Caco-2 (cell line): ENCODE data around the gene SH3TC2. TPM values are rescaled to one million over a fixed set of nuclear protein-coding genes. Genes with fewer than 3 reads are reported as not detected.

Source experiments
- BruUV-seq: library from RNA; stranded (reverse); fragments of 400-500 nt; replicated peaks from 2 replicates; lab custom pipeline; 2021; lab: Mats Ljungman, UMichigan
- CTCF ChIA-PET: fragments of 300-600 bp; sonication (Branson Sonifier 250); formaldehyde crosslinking; loops from one replicate; lab custom pipeline; 2022; ENCODE audit warnings: antibody characterized with exemption; lab: Charles Lee
- POLR2A ChIA-PET: fragments of 300-600 bp; sonication (Branson Sonifier 250); formaldehyde crosslinking; loops from one replicate; lab custom pipeline; 2022; ENCODE audit warnings: antibody characterized with exemption; lab: Charles Lee
- DNase-seq, 2 experiments: peaks; one replicate each; pipeline versions ENCODE4 v3.0.0 to v3.0.0-alpha.2; 2020 to 2022
- H3K27me3 ChIP-seq: replicated peaks from 2 replicates; pipeline ENCODE4 v1.6.0; 2011; ENCODE audit warnings: low read length; ENCODE audit not compliant: control insufficient read depth, insufficient read depth
- H3K36me3 ChIP-seq: 2 replicates; pipeline ENCODE4 v1.5.1; 2011; ENCODE audit warnings: low read length; ENCODE audit not compliant: control insufficient read depth, insufficient read depth
- H3K4me1 ChIP-seq: fragments of 250-450 bp; sonication (Bioruptor Pico); 2 replicates; pipeline ENCODE4 v1.5.1; 2020; ENCODE audit warnings: mild to moderate bottlenecking
- H3K4me3 ChIP-seq: 2 replicates; pipeline ENCODE4 v1.5.1; 2011; ENCODE audit warnings: low read depth, mild to moderate bottlenecking, control low read depth, low read length
- H3K9me3 ChIP-seq: fragments of 250-450 bp; sonication (Bioruptor Pico); 2 replicates; pipeline ENCODE4 v1.5.1; 2020; ENCODE audit warnings: mild to moderate bottlenecking, moderate library complexity
- H3K27ac Mint-ChIP-seq: one replicate; pipeline ENCODE4 v1.8.0; 2022; ENCODE audit warnings: mixed read lengths; ENCODE audit not compliant: unreplicated experiment
- H3K27me3 Mint-ChIP-seq: one replicate; pipeline ENCODE4 v1.8.0; 2022; ENCODE audit warnings: mixed read lengths; ENCODE audit not compliant: insufficient read depth, unreplicated experiment
- H3K36me3 Mint-ChIP-seq: one replicate; pipeline ENCODE4 v1.8.0; 2022; ENCODE audit warnings: mild to moderate bottlenecking, mixed read lengths; ENCODE audit not compliant: insufficient read depth, unreplicated experiment
- H3K4me1 Mint-ChIP-seq: one replicate; pipeline ENCODE4 v1.8.0; 2022; ENCODE audit warnings: low read depth, mixed read lengths; ENCODE audit not compliant: unreplicated experiment
- H3K4me3 Mint-ChIP-seq: one replicate; pipeline ENCODE4 v1.8.0; 2022; ENCODE audit warnings: mild to moderate bottlenecking, moderate library complexity, mixed read lengths; ENCODE audit not compliant: unreplicated experiment
- H3K9me3 Mint-ChIP-seq: one replicate; pipeline ENCODE4 v1.8.0; 2022; ENCODE audit warnings: mixed read lengths; ENCODE audit not compliant: unreplicated experiment
- CTCF ChIP-seq, 2 experiments: fragments of 200-600 bp in 1 of 2; IDR thresholded peaks; 1 replicate in 1 of 2; 2 replicates in 1 of 2; pipeline versions ENCODE4 v1.5.1 to v1.8.0; 2011 to 2022; ENCODE audit warnings: antibody characterized with exemption in 1 of 2, control low read depth in 1 of 2, inconsistent platforms in 1 of 2, low read depth in 1 of 2, low read length in 1 of 2, mild to moderate bottlenecking in 1 of 2, moderate library complexity in 1 of 2; ENCODE audit not compliant: insufficient read depth in 1 of 2, severe bottlenecking in 1 of 2, unreplicated experiment in 1 of 2
- intact Hi-C: fragments of 100-400 bp; cut with micrococcal nuclease; formaldehyde crosslinking; loops from one replicate; pipeline ENCODE4 v1.10.0; 2022; ENCODE audit not compliant: unreplicated experiment
- total RNA-seq: library from RNA; stranded (reverse); gene quantifications from 2 replicates; pipeline ENCODE4 v1.2.3, GENCODE V29; 2022

SH3TC2 gene
- total RNA-seq, 1 experiment from 2014 or later: 5.8 TPM

DNA sequence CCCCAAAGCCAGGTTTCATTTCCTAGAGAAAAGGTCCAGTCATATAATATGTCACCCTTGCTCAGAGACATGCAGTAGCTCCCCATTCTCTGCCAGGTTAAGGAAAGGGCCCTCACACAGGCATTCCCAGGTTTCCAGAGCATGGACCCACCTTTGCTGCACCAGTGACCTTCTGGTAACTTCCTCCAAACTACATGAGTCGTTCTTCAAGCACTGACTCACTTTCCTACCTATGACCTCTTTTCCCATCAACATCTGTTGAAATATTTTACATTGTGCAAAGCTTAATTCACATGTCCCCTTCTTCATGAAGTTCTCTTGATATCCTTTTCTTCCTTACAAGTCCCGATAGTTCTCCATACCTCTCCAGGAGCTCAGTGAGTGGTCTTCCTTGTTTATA lies 25.9 kb downstream of the SH3TC2 start:
- H3K4me1 Mint-ChIP-seq: no peaks in the 10 kb centered on the region
- H3K27ac Mint-ChIP-seq: no peak overlapping the region
- no peaks in the 10 kb centered on the region for H3K36me3 Mint-ChIP-seq
- no peak for DNase-seq
- Histone ChIP-seq H3K4me3 (no peak overlapping the region), H3K4me1 (no peaks in the 10 kb centered on the region), H3K36me3 (no peaks in the 10 kb centered on the region), H3K27me3 (no peaks in the 10 kb centered on the region), H3K9me3 (no peaks in the 10 kb centered on the region)
- CTCF ChIA-PET: interaction anchor here (0.6 to 2.8 kb wide), 3 partner anchors 86 to 553 kb away, joined by 3 to 24 read pairs (median 4); no protein-coding TSS in a partner anchor
- intact Hi-C loops: no loop called here
- no peak for TF ChIP-seq CTCF (IDR thresholded peaks at IDR 0.05; ENCODE audit: insufficient read depth in 1 of 2, low read depth in 1 of 2, low read length in 1 of 2, severe bottlenecking in 1 of 2, unreplicated experiment in 1 of 2)
- no TSS peak for BruUV-seq
- POLR2A ChIA-PET: no interaction called here
- no peaks in the 10 kb centered on the region for H3K9me3 Mint-ChIP-seq
- H3K27me3 Mint-ChIP-seq: peaks cover 3% of the 10 kb centered on the region
- H3K4me3 Mint-ChIP-seq: no peak overlapping the region

DNA sequence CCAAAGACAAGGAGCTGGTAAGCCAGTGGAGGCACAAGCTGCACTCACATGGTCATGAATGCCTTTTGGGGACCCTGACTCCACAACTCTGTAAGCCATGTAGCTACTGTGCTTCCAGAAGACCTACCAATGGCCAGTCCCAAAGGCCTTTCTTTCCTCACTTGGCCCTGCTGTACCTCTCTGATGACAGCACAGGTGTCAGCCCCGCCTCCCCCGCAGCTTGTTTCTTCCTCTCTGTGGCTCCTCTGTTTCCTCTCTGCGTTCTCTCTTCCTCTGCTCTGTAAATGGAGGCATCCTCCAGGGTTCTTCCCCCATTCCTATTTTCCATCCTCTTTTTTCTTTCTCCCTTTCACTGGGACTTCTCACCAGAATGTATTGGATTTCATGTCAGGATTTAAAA lies 26.7 kb downstream of the SH3TC2 start:
- H3K27ac Mint-ChIP-seq: no peak overlapping the region
- POLR2A ChIA-PET: no interaction called here
- CTCF ChIA-PET: interaction anchor here (0.6 to 2.8 kb wide), 7 partner anchors 39 to 393 kb away, joined by 3 to 32 read pairs (median 11); no protein-coding TSS in a partner anchor
- H3K4me1 Mint-ChIP-seq: no peaks in the 10 kb centered on the region
- intact Hi-C loops: no loop called here
- Histone ChIP-seq H3K27me3 (no peaks in the 10 kb centered on the region), H3K4me3 (no peak overlapping the region), H3K36me3 (no peaks in the 10 kb centered on the region), H3K9me3 (no peaks in the 10 kb centered on the region), H3K4me1 (no peaks in the 10 kb centered on the region)
- no peak overlapping the region for H3K4me3 Mint-ChIP-seq
- no TSS peak for BruUV-seq
- H3K36me3 Mint-ChIP-seq: no peaks in the 10 kb centered on the region
- no peak for TF ChIP-seq CTCF (IDR thresholded peaks at IDR 0.05; ENCODE audit: insufficient read depth in 1 of 2, low read depth in 1 of 2, low read length in 1 of 2, severe bottlenecking in 1 of 2, unreplicated experiment in 1 of 2)
- DNase-seq: no peak
- H3K27me3 Mint-ChIP-seq: peaks cover 3% of the 10 kb centered on the region
- no peaks in the 10 kb centered on the region for H3K9me3 Mint-ChIP-seq

DNA sequence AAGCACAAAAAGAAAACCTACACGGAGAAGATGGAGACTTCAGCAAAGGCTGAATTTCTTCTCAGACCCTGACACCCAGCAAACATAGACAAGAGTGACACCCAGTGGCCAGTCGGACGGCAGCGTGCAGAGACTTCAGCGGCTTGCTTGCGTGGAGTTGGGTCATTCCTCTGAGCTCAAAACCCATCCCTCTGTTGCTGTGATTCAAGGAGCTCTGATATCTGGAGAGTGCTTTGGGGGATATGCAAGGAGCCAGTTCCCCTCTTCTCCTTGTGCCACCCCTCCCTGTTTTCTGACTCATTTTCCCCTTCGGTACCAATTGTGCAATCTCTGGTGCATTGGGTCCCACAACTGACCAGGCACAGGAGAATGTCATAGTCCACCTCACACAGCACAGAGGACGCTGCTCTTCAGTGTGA lies 27.5 kb downstream of the SH3TC2 start:
- intact Hi-C loops: loop anchor here (1.0 to 2.0 kb wide), 7 partner anchors 33 to 302 kb away; no protein-coding TSS in a partner anchor
- no peaks in the 10 kb centered on the region for H3K4me1 Mint-ChIP-seq
- TF ChIP-seq CTCF (IDR thresholded peaks at IDR 0.05; ENCODE audit: insufficient read depth in 1 of 2, low read depth in 1 of 2, low read length in 1 of 2, severe bottlenecking in 1 of 2, unreplicated experiment in 1 of 2): peak; percentile 75 to 94
- POLR2A ChIA-PET: no interaction called here
- no peaks in the 10 kb centered on the region for H3K4me1 ChIP-seq
- peak; percentile 70 to 82 for DNase-seq
- no peak overlapping the region for H3K4me3 ChIP-seq
- H3K36me3 ChIP-seq: no peaks in the 10 kb centered on the region
- no peak overlapping the region for H3K27ac Mint-ChIP-seq
- H3K9me3 ChIP-seq: no peaks in the 10 kb centered on the region
- no peaks in the 10 kb centered on the region for H3K9me3 Mint-ChIP-seq
- CTCF ChIA-PET: interaction anchor here (0.6 to 2.8 kb wide), 14 partner anchors 16 to 1022 kb away, joined by 3 to 32 read pairs (median 6); partner anchors contain the start of gene SH3TC2
- H3K27me3 ChIP-seq: no peaks in the 10 kb centered on the region
- no peak overlapping the region for H3K4me3 Mint-ChIP-seq
- H3K36me3 Mint-ChIP-seq: no peaks in the 10 kb centered on the region
- peaks cover 3% of the 10 kb centered on the region for H3K27me3 Mint-ChIP-seq
- BruUV-seq: no TSS peak
